ENCODE results near the gene UNC5A.

UNC5A gene

DNA sequence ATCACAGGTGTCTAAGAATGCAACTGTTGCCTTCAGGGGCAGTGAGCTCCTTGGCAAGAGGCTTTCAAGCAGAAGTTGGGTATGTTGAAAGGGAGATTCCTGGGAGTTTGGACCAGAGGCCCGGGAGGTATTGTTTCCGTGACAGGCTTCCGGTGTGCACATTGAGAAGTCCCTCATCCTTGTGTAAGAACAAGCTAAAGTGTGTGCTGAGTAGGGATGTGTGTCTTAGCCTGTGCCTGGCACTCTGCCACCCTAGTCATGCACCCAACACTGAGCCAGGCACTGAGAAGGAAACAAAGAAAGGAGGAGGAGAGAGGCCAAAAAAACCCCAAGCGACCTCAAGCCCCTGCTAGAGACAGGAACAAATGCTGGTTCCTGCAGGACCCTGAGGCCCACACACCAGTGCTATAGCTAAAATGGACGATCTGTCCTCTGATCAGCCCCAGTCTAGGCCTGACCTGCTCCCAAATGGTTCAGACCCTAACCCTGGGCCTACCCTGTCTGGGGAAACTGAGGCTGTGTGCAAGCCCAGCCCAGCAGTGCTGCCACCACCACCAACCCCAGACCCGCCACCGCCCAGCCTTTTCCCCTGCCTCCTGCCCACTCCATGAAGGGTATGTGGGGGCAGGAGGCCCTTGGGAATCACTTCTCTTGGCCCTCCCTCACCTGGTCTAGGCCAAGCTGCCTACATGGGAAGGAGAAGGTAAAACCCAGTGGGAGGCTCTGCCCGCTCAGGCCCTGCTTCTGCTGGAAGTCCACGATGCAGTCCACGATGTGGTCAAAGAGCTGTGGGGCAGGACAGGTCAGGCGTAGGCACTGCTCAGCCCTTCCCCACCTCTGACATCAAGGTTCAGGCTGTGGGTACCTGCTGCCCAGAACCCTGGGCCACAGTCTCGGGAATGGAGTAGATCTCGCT, 76.2 kb downstream of the UNC5A start:
- no peak overlapping the region for H3K27ac ChIP-seq (replicated peaks)
- H3K27me3 ChIP-seq (ENCODE audit: insufficient read depth, poor library complexity, severe bottlenecking) = no peaks in the 10 kb centered on the region
- TF ChIP-seq SPI1 (IDR thresholded peaks at IDR 0.05; ENCODE audit: borderline replicate concordance, low read depth) (no peak), GABPA (IDR thresholded peaks at IDR 0.05; ENCODE audit: low read depth) (no peak), POLR2AphosphoS5 (IDR thresholded peaks at IDR 0.05; ENCODE audit: low read depth) (no peak)
- TF ChIP-seq, protein P1, sequence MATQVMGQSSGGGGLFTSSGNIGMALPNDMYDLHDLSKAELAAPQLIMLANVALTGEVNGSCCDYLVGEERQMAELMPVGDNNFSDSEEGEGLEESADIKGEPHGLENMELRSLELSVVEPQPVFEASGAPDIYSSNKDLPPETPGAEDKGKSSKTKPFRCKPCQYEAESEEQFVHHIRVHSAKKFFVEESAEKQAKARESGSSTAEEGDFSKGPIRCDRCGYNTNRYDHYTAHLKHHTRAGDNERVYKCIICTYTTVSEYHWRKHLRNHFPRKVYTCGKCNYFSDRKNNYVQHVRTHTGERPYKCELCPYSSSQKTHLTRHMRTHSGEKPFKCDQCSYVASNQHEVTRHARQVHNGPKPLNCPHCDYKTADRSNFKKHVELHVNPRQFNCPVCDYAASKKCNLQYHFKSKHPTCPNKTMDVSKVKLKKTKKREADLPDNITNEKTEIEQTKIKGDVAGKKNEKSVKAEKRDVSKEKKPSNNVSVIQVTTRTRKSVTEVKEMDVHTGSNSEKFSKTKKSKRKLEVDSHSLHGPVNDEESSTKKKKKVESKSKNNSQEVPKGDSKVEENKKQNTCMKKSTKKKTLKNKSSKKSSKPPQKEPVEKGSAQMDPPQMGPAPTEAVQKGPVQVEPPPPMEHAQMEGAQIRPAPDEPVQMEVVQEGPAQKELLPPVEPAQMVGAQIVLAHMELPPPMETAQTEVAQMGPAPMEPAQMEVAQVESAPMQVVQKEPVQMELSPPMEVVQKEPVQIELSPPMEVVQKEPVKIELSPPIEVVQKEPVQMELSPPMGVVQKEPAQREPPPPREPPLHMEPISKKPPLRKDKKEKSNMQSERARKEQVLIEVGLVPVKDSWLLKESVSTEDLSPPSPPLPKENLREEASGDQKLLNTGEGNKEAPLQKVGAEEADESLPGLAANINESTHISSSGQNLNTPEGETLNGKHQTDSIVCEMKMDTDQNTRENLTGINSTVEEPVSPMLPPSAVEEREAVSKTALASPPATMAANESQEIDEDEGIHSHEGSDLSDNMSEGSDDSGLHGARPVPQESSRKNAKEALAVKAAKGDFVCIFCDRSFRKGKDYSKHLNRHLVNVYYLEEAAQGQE (IDR thresholded peaks at IDR 0.05; ENCODE audit: insufficient replicate concordance, low read depth) = no peak
- TF ChIP-seq, protein P2, sequence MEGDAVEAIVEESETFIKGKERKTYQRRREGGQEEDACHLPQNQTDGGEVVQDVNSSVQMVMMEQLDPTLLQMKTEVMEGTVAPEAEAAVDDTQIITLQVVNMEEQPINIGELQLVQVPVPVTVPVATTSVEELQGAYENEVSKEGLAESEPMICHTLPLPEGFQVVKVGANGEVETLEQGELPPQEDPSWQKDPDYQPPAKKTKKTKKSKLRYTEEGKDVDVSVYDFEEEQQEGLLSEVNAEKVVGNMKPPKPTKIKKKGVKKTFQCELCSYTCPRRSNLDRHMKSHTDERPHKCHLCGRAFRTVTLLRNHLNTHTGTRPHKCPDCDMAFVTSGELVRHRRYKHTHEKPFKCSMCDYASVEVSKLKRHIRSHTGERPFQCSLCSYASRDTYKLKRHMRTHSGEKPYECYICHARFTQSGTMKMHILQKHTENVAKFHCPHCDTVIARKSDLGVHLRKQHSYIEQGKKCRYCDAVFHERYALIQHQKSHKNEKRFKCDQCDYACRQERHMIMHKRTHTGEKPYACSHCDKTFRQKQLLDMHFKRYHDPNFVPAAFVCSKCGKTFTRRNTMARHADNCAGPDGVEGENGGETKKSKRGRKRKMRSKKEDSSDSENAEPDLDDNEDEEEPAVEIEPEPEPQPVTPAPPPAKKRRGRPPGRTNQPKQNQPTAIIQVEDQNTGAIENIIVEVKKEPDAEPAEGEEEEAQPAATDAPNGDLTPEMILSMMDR (IDR thresholded peaks at IDR 0.05; ENCODE audit: insufficient read depth, low read length) = no peak
- H3K4me3 ChIP-seq (replicated peaks; ENCODE audit: insufficient read depth, low read length) = no peak overlapping the region
- peak in 1 of 2 experiments; percentile 49 for DNase-seq (ENCODE audit: low read depth in 1 of 2, low spot score in 1 of 2)

DNA sequence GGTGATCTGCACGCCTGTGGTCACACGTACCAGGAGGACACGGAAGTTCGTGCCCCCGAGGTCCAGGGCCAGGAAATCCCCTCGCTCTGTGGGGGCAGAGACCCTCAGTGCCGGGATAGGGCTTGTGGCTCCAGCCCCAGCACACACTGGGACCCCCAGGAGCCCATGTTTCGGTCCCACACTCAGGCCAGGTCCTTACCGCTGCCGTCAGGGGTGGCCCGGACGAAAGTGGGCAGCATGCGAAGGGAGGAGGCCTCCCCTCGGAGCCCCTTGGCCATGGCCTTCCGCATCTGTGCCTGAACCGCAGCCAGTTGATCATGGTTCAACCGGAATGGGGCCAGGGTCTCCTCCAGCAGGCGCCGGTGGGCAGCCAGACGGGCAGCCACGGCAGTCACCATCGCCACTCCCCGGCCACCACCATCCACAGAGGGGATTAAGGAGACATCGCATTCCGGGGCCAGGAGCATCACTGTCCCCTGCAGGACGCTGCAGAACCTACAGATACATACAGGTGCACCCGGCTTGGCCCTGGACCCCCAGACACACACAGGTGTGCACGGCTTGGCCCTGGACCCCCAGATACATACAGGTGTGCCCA, 77.0 kb downstream of the UNC5A start:
- no peak for DNase-seq (ENCODE audit: low read depth in 1 of 2, low spot score in 1 of 2)
- TF ChIP-seq GABPA (IDR thresholded peaks at IDR 0.05; ENCODE audit: low read depth) (no peak), SPI1 (IDR thresholded peaks at IDR 0.05; ENCODE audit: borderline replicate concordance, low read depth) (no peak), POLR2AphosphoS5 (IDR thresholded peaks at IDR 0.05; ENCODE audit: low read depth) (no peak)
- TF ChIP-seq, protein P1 (IDR thresholded peaks at IDR 0.05; ENCODE audit: insufficient replicate concordance, low read depth) = no peak
- TF ChIP-seq, protein P2 (IDR thresholded peaks at IDR 0.05; ENCODE audit: insufficient read depth, low read length) = no peak
- Histone ChIP-seq H3K4me3 (replicated peaks; ENCODE audit: insufficient read depth, low read length) (no peak overlapping the region), H3K27me3 (ENCODE audit: insufficient read depth, poor library complexity, severe bottlenecking) (no peaks in the 10 kb centered on the region), H3K27ac (replicated peaks) (no peak overlapping the region)

DNA sequence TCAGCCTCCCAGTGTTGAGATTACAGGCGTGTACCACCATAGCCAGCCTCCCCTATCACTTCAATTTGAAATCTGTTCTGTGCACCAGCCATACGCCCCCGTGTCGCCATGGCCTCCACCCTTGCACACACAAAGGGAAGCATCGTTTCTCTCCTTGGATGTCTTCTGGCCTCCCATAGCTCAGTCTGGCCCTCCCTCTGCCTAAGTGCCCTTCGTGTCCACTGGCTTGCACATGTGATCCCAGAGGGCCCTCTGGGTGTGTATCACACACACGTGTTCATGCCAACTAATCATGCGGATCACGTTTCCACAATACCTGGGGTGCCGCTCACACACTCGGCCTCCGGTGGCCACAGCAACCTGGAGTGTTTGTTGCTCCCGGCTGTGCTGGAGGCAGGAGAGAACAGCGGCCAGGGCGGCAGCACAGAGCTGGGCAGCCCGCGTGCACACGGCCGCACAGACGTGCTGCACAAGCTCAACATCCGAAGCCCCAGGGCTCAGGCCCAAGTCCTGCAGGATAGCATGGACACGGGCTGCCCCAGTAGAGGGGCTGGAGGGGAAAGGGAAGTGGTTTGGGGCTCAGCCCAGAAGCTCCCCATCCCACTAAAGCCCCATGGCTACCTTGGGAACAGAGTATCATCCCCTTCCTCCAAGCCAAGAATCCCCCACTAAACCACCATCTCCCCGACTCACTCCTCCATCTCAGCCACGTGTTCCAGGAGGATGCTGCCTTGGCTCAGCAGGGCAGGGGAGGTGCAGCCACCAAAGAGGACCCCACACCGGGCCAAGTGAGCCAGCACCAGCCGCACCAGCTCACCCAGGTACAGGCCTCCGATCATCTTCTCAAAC, 77.9 kb downstream of the UNC5A start:
- Histone ChIP-seq H3K27ac (replicated peaks) (no peak overlapping the region), H3K4me3 (replicated peaks; ENCODE audit: insufficient read depth, low read length) (no peak overlapping the region), H3K27me3 (ENCODE audit: insufficient read depth, poor library complexity, severe bottlenecking) (no peaks in the 10 kb centered on the region)
- no peak for TF ChIP-seq GABPA (IDR thresholded peaks at IDR 0.05; ENCODE audit: low read depth)
- TF ChIP-seq SPI1 (IDR thresholded peaks at IDR 0.05; ENCODE audit: borderline replicate concordance, low read depth) = no peak
- no peak for TF ChIP-seq POLR2AphosphoS5 (IDR thresholded peaks at IDR 0.05; ENCODE audit: low read depth)
- TF ChIP-seq, protein P1 (IDR thresholded peaks at IDR 0.05; ENCODE audit: insufficient replicate concordance, low read depth) = no peak
- TF ChIP-seq, protein P2 (IDR thresholded peaks at IDR 0.05; ENCODE audit: insufficient read depth, low read length) = no peak
- DNase-seq (ENCODE audit: low read depth in 1 of 2, low spot score in 1 of 2) = no peak
